Adrenal gland (tissue), 5 donors: ENCODE measurements around the gene DSCAML1.

ENCODE experiments used
- CTCF ChIP-seq, 6 experiments: fragments of 450-650 bp in 4 of 6; fragments of 200-600 bp in 2 of 6; sonication (generic) in 1 of 6; IDR thresholded peaks; 1 replicate in 5 of 6; 2 replicates in 1 of 6; pipeline versions ENCODE4 v1.5.1 to v1.8.0; 2016 to 2021; ENCODE audit warnings: antibody characterized with exemption in 6 of 6, mild to moderate bottlenecking in 2 of 6, moderate library complexity in 1 of 6
- POLR2A ChIP-seq, 2 donors: fragments of 450-650 bp; IDR thresholded peaks; one replicate each; pipeline ENCODE4 v1.6.1; 2017; ENCODE audit warnings: antibody characterized with exemption in 2 of 2, mild to moderate bottlenecking in 2 of 2, moderate library complexity in 1 of 2
- donor health status: DM: no; HTN: no; CAD: no.

- TF ChIP-seq CTCF (IDR thresholded peaks at IDR 0.05) = no peak
- TF ChIP-seq POLR2A (IDR thresholded peaks at IDR 0.05) = no peak
Measured at GRCh38 chr11:117814204-117814765, 17.3 kb upstream of the DSCAML1 start.
